ENCODE data around the gene CBLC. TPM values are rescaled to one million over a fixed set of nuclear protein-coding genes. Genes with fewer than 3 reads are reported as not detected.

Gene CBLC, protein sequence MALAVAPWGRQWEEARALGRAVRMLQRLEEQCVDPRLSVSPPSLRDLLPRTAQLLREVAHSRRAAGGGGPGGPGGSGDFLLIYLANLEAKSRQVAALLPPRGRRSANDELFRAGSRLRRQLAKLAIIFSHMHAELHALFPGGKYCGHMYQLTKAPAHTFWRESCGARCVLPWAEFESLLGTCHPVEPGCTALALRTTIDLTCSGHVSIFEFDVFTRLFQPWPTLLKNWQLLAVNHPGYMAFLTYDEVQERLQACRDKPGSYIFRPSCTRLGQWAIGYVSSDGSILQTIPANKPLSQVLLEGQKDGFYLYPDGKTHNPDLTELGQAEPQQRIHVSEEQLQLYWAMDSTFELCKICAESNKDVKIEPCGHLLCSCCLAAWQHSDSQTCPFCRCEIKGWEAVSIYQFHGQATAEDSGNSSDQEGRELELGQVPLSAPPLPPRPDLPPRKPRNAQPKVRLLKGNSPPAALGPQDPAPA
- total RNA-seq (not detected), polyA plus RNA-seq (ENCODE audit: insufficient read length in 2 of 2) (under 1 TPM; 0.25 to 0.44 TPM)
- long read RNA-seq, donor 1: 0 reads
- long read RNA-seq, donor 2: 0 reads
- long read RNA-seq, donor 3: 0 reads
- long read RNA-seq, donor 4: 0 reads

DNA sequence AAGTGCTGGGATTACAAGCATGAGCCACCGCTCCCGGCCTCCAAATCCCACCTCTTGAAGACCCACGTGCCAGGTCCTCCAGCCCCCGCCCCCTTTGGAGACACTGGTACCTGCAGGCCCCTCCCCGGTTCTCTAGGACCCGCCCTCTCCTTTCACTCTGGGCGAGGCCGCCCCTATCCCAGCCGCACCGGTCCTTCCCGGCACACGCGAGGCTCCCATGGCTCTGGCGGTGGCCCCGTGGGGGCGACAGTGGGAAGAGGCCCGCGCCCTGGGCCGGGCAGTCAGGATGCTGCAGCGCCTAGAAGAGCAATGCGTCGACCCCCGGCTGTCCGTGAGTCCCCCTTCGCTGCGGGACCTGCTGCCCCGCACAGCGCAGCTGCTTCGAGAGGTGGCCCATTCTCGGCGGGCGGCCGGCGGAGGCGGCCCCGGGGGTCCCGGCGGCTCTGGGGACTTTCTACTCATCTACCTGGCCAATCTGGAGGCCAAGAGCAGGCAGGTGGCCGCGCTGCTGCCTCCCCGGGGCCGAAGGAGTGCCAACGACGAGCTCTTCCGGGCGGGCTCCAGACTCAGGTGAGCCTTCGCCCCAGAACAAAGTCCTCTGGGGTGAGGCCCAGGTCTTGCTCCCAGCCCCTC, at the start of gene CBLC:
Gene CBLC (plus strand): TSS at position 176 of the 633 bp plus-strand sequence. CDS start 42 bp downstream, at position 218.
- Histone ChIP-seq H3K4me1 (ENCODE audit: control insufficient read depth, insufficient read depth, low read length) (peaks cover 5% of the 10 kb centered on the region), H3K36me3 (ENCODE audit: control insufficient read depth, insufficient read depth, low read length) (no peaks in the 10 kb centered on the region), H3K27me3 (ENCODE audit: control insufficient read depth, insufficient read depth, low read length) (peaks cover 13% of the 10 kb centered on the region), H3K9me3 (ENCODE audit: control insufficient read depth, insufficient read depth, low read length) (no peaks in the 10 kb centered on the region), H3K4me3 (ENCODE audit: low read depth, low read length) (no peak within 1 kb of the TSS), H3K27ac (ENCODE audit: low read depth, low read length) (no peak within 1 kb of the TSS)
- DNase-seq (ENCODE audit: low read depth in 4 of 6, low spot score in 6 of 6): no peak
- WGBS (ENCODE audit: insufficient coverage): 7% methylated on average over 47 of the region's 47 CpGs

DNA sequence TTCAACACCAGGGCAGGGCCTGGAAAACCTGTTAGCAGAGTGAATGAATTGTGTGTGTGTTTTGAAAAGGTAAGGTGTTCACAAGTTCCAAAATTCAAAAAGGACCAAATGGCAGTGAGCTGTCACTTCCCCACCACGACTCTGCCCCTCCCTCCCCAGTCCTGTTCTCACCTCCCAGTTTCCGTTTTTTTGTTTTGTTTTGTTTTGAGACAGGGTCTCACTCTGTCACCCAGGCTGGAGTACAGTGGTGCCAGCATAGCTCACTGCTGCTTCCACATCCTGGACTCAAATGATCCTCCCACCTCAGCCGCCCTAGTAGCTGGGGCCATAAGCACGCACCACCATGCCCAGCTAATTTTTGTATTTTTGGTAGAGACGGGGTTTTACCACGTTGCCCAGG, 49.5 kb upstream of the CBLC start:
- H3K36me3 ChIP-seq (ENCODE audit: control insufficient read depth, insufficient read depth, low read length): no peaks in the 10 kb centered on the region
- no peaks in the 10 kb centered on the region for H3K4me1 ChIP-seq (ENCODE audit: control insufficient read depth, insufficient read depth, low read length)
- DNase-seq (ENCODE audit: low read depth in 4 of 6, low spot score in 6 of 6): no peak
- 90% methylated on average over 2 of the region's 6 CpGs for WGBS (ENCODE audit: insufficient coverage)
- no peak overlapping the region for H3K4me3 ChIP-seq (ENCODE audit: low read depth, low read length)
- H3K27ac ChIP-seq (ENCODE audit: low read depth, low read length): no peak overlapping the region
- peaks cover 6% of the 10 kb centered on the region for H3K27me3 ChIP-seq (ENCODE audit: control insufficient read depth, insufficient read depth, low read length)
- no peaks in the 10 kb centered on the region for H3K9me3 ChIP-seq (ENCODE audit: control insufficient read depth, insufficient read depth, low read length)

DNA sequence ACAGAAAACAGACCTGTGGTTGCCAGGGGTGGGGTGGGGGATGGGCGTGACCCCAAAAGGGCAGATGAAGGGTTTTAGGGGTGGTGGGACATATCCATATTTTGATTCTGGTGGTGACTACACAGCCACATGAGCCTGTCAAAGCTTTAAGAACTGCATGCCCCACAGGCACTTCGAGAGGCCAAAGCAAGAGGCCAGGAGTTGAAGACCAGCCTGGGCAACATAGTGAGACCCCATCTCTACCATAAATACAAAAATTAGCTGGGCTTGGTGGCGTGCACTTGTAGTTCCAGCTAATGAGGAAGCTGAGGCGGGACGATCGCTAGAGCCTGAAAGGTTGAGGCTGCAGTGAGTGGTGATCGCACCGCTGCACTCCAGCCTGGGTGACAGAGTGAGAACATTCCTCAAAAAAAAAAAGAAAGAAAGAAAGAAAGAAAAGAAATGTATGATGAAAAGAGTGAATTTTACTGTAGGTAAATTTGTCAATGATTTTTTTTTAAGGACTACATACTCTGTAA, 48.1 kb upstream of the CBLC start:
- no peak for DNase-seq (ENCODE audit: low read depth in 4 of 6, low spot score in 6 of 6)
- Histone ChIP-seq H3K27ac (ENCODE audit: low read depth, low read length) (no peak overlapping the region), H3K4me3 (ENCODE audit: low read depth, low read length) (no peak overlapping the region), H3K4me1 (ENCODE audit: control insufficient read depth, insufficient read depth, low read length) (no peaks in the 10 kb centered on the region), H3K9me3 (ENCODE audit: control insufficient read depth, insufficient read depth, low read length) (no peaks in the 10 kb centered on the region), H3K36me3 (ENCODE audit: control insufficient read depth, insufficient read depth, low read length) (no peaks in the 10 kb centered on the region), H3K27me3 (ENCODE audit: control insufficient read depth, insufficient read depth, low read length) (peaks cover 6% of the 10 kb centered on the region)
- 89% methylated on average over 7 of the region's 8 CpGs for WGBS (ENCODE audit: insufficient coverage)

DNA sequence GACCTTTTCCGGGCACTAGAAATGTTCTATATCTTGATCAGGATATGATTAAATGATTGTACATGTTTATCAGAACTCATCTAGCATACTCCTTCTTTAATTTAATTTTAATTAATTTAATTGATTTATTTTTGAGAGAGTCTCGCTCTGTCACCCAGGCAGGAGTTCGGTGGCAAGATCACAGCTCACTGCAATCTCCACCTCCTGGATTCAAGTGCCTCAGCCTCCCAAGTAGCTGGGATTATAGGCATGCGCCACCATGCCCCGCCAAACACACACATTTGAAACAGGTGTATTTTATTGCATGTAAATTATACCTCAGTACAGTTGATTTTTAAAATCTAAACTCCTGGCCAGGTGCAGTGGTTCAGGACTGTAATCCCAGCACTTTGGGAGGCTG, 46.6 kb upstream of the CBLC start:
- DNase-seq (ENCODE audit: low read depth in 4 of 6, low spot score in 6 of 6): no peak
- Histone ChIP-seq H3K4me3 (ENCODE audit: low read depth, low read length) (no peak overlapping the region), H3K36me3 (ENCODE audit: control insufficient read depth, insufficient read depth, low read length) (no peaks in the 10 kb centered on the region), H3K27ac (ENCODE audit: low read depth, low read length) (no peak overlapping the region), H3K27me3 (ENCODE audit: control insufficient read depth, insufficient read depth, low read length) (no peaks in the 10 kb centered on the region), H3K4me1 (ENCODE audit: control insufficient read depth, insufficient read depth, low read length) (no peaks in the 10 kb centered on the region), H3K9me3 (ENCODE audit: control insufficient read depth, insufficient read depth, low read length) (no peaks in the 10 kb centered on the region)
- WGBS (ENCODE audit: insufficient coverage): 80% methylated on average over 1 of the region's 5 CpGs

DNA sequence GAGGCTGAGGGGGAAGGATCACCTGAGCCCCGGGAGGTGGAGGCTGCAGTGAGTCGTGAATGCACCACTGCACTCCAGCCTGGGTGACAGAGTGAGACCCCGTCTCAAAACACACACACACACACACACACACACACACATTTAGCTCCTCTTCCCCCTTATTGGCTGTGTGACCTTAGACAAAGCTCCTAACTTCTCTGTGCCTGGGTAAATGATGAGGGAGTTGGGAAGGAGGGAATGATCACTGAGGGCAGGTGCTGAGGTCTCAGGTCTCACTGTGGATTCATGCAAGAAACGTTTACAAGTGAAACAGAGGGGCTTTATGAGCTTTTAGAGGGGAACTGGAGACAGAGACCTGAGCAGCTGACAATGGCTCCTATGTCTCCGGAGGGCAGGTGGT, 46.1 kb upstream of the CBLC start:
- Histone ChIP-seq H3K27ac (ENCODE audit: low read depth, low read length) (no peak overlapping the region), H3K4me1 (ENCODE audit: control insufficient read depth, insufficient read depth, low read length) (no peaks in the 10 kb centered on the region), H3K27me3 (ENCODE audit: control insufficient read depth, insufficient read depth, low read length) (no peaks in the 10 kb centered on the region), H3K4me3 (ENCODE audit: low read depth, low read length) (no peak overlapping the region), H3K36me3 (ENCODE audit: control insufficient read depth, insufficient read depth, low read length) (no peaks in the 10 kb centered on the region), H3K9me3 (ENCODE audit: control insufficient read depth, insufficient read depth, low read length) (no peaks in the 10 kb centered on the region)
- 67% methylated on average over 3 of the region's 5 CpGs for WGBS (ENCODE audit: insufficient coverage)
- no peak for DNase-seq (ENCODE audit: low read depth in 4 of 6, low spot score in 6 of 6)

DNA sequence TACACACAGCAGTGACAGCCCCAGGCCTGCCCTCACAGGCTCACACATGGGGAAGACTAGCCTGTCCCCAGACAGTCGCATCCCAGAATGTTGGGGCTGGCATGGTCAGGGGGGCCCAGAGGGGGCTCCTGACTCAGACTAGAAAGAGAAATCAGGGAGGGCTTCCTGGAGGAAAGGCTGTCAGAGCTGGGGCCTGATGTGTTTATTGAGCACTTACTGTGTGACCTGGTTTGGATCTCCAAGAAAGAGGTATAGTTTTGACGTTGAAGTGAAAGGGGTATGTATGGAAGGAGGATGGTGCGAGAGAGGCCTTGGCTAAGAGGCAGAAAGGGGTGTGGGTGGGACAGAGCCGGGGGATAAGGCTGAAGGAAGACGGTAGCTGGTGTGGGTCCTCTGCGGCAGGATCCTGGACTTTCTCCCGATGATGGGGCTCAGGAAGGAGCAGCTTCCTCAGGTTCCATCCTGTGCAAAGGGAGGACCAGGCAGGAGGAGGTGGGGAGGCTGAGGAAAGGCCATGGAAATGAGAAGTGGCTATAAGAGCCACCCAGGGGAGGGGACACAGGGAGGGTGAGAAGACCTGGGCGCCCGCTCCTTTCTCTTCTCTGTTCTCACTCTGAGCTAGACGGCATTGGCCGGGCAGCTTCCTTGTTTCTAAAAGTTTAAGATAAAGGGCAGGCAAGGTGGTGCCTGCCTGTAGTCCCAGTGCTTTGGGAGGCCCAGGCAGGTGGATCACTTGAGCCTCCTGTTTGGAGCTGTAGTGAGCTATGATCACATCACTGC, 45.3 kb upstream of the CBLC start:
- Histone ChIP-seq H3K4me1 (ENCODE audit: control insufficient read depth, insufficient read depth, low read length) (no peaks in the 10 kb centered on the region), H3K4me3 (ENCODE audit: low read depth, low read length) (no peak overlapping the region), H3K27me3 (ENCODE audit: control insufficient read depth, insufficient read depth, low read length) (no peaks in the 10 kb centered on the region), H3K27ac (ENCODE audit: low read depth, low read length) (no peak overlapping the region), H3K9me3 (ENCODE audit: control insufficient read depth, insufficient read depth, low read length) (no peaks in the 10 kb centered on the region), H3K36me3 (ENCODE audit: control insufficient read depth, insufficient read depth, low read length) (no peaks in the 10 kb centered on the region)
- WGBS (ENCODE audit: insufficient coverage): 76% methylated on average over 9 of the region's 11 CpGs
- no peak for DNase-seq (ENCODE audit: low read depth in 4 of 6, low spot score in 6 of 6)

DNA sequence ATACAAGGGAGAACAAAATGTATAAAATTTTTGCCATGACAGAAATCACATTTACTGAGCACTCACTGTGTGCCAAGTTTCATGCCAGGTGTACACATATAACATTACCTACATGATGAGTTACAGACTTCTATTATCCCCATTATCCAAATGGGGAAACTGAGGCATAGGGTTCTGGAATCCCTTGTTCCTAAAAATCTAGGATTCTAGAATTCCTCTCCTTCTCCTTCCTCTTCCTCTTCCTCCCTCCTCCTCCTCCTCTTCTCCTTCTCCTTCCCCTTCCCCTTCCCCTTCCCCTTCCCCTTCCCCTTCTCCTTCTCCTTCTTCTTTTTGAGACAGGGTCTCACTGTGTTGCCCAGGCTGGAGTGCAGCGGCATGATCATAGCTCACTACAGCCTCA, 43.3 kb upstream of the CBLC start:
- WGBS (ENCODE audit: insufficient coverage): 0% methylated on average over 1 of the region's 1 CpG
- Histone ChIP-seq H3K9me3 (ENCODE audit: control insufficient read depth, insufficient read depth, low read length) (no peaks in the 10 kb centered on the region), H3K36me3 (ENCODE audit: control insufficient read depth, insufficient read depth, low read length) (no peaks in the 10 kb centered on the region), H3K27ac (ENCODE audit: low read depth, low read length) (no peak overlapping the region), H3K4me1 (ENCODE audit: control insufficient read depth, insufficient read depth, low read length) (no peaks in the 10 kb centered on the region), H3K4me3 (ENCODE audit: low read depth, low read length) (no peak overlapping the region), H3K27me3 (ENCODE audit: control insufficient read depth, insufficient read depth, low read length) (peaks cover 5% of the 10 kb centered on the region)
- DNase-seq (ENCODE audit: low read depth in 4 of 6, low spot score in 6 of 6): no peak

DNA sequence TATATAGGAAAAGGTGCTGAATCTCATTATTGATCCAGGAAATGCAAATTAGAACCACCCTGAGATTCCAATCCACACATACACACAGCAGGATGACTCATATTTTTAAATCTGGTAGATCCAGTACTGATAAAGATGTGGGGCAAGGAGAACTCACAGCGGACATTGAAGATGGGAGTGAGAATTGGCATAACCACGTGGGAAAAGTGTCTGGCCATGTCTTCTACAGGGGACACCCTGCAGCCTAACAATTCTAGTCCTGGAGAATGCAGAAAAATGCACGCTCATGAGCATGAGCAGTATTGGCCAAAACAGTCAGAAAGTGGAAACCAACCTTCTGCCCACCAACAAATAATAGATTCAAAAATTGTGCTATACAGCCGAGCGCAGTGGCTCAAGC, 42.7 kb upstream of the CBLC start:
- 79% methylated on average over 4 of the region's 5 CpGs for WGBS (ENCODE audit: insufficient coverage)
- Histone ChIP-seq H3K27me3 (ENCODE audit: control insufficient read depth, insufficient read depth, low read length) (peaks cover 5% of the 10 kb centered on the region), H3K27ac (ENCODE audit: low read depth, low read length) (no peak overlapping the region), H3K4me1 (ENCODE audit: control insufficient read depth, insufficient read depth, low read length) (no peaks in the 10 kb centered on the region), H3K9me3 (ENCODE audit: control insufficient read depth, insufficient read depth, low read length) (no peaks in the 10 kb centered on the region), H3K4me3 (ENCODE audit: low read depth, low read length) (no peak overlapping the region), H3K36me3 (ENCODE audit: control insufficient read depth, insufficient read depth, low read length) (no peaks in the 10 kb centered on the region)
- no peak for DNase-seq (ENCODE audit: low read depth in 4 of 6, low spot score in 6 of 6)

Measured in spinal cord (tissue), 10 donors.